ENCODE results near the gene IMMP2L.

The IMMP2L gene

GRCh38 chr7:111368381-111369065, 193.8 kb downstream of the IMMP2L start:
- TF ChIP-seq CTCF (IDR thresholded peaks at IDR 0.05; ENCODE audit: insufficient read depth, low read length, poor library complexity, severe bottlenecking) (no peak), EZH2phosphoT487 (conservative IDR thresholded peaks at IDR 0.05; ENCODE audit: low read length) (no peak)
- H3K36me3 ChIP-seq (ENCODE audit: low read length): no peaks in the 10 kb centered on the region
- H3K4me2 ChIP-seq (ENCODE audit: low read depth, low read length, poor library complexity, severe bottlenecking): no peak overlapping the region
- no peaks in the 10 kb centered on the region for H3K9me3 ChIP-seq (ENCODE audit: insufficient read depth, low read length)
- H3K79me2 ChIP-seq (ENCODE audit: insufficient read depth, low read length): no peaks in the 10 kb centered on the region
- H3K9ac ChIP-seq (ENCODE audit: low read length): no peak overlapping the region
- H3K4me3 ChIP-seq (ENCODE audit: insufficient read depth, low read length, poor library complexity, severe bottlenecking): no peak overlapping the region
- H3K9me2 ChIP-seq (replicated peaks; ENCODE audit: insufficient read depth, low read length): no peaks in the 10 kb centered on the region; the same call in 1 of the 2 replicates
- no peaks in the 10 kb centered on the region for H3K27me3 ChIP-seq (ENCODE audit: low read length)
- H3K27ac ChIP-seq (ENCODE audit: low read depth, low read length): no peak overlapping the region
- H3F3A ChIP-seq (ENCODE audit: insufficient read depth): no peaks in the 10 kb centered on the region
- no peaks in the 10 kb centered on the region for H4K20me1 ChIP-seq (ENCODE audit: low read depth, low read length)
- H2AFZ ChIP-seq (ENCODE audit: low read depth, low read length, severe bottlenecking): no peak overlapping the region

- H3F3A ChIP-seq (ENCODE audit: insufficient read depth): no peaks in the 10 kb centered on the region
- H3K9ac ChIP-seq (ENCODE audit: low read length): no peak overlapping the region
- no peak overlapping the region for H3K4me2 ChIP-seq (ENCODE audit: low read depth, low read length, poor library complexity, severe bottlenecking)
- TF ChIP-seq EZH2phosphoT487 (conservative IDR thresholded peaks at IDR 0.05; ENCODE audit: low read length) (no peak), CTCF (IDR thresholded peaks at IDR 0.05; ENCODE audit: insufficient read depth, low read length, poor library complexity, severe bottlenecking) (no peak)
- H3K4me3 ChIP-seq (ENCODE audit: insufficient read depth, low read length, poor library complexity, severe bottlenecking): no peak overlapping the region
- H3K9me2 ChIP-seq (replicated peaks; ENCODE audit: insufficient read depth, low read length): no peaks in the 10 kb centered on the region
- no peaks in the 10 kb centered on the region for H3K9me3 ChIP-seq (ENCODE audit: insufficient read depth, low read length)
- H3K36me3 ChIP-seq (ENCODE audit: low read length): no peaks in the 10 kb centered on the region
- no peak overlapping the region for H3K27ac ChIP-seq (ENCODE audit: low read depth, low read length)
- H4K20me1 ChIP-seq (ENCODE audit: low read depth, low read length): no peaks in the 10 kb centered on the region
- no peaks in the 10 kb centered on the region for H3K27me3 ChIP-seq (ENCODE audit: low read length)
- H2AFZ ChIP-seq (ENCODE audit: low read depth, low read length, severe bottlenecking): no peak overlapping the region
- H3K79me2 ChIP-seq (ENCODE audit: insufficient read depth, low read length): no peaks in the 10 kb centered on the region
These were observed 197.9 kb downstream of the IMMP2L start for GRCh38 chr7:111364413-111364812.

- H3K4me2 ChIP-seq (ENCODE audit: low read depth, low read length, poor library complexity, severe bottlenecking): no peak overlapping the region
- no peak overlapping the region for H3K27ac ChIP-seq (ENCODE audit: low read depth, low read length)
- no peaks in the 10 kb centered on the region for H3K27me3 ChIP-seq (ENCODE audit: low read length)
- H3K79me2 ChIP-seq (ENCODE audit: insufficient read depth, low read length): no peaks in the 10 kb centered on the region
- no peak overlapping the region for H3K4me3 ChIP-seq (ENCODE audit: insufficient read depth, low read length, poor library complexity, severe bottlenecking)
- no peaks in the 10 kb centered on the region for H3K9me3 ChIP-seq (ENCODE audit: insufficient read depth, low read length)
- TF ChIP-seq CTCF (IDR thresholded peaks at IDR 0.05; ENCODE audit: insufficient read depth, low read length, poor library complexity, severe bottlenecking) (no peak), EZH2phosphoT487 (conservative IDR thresholded peaks at IDR 0.05; ENCODE audit: low read length) (no peak)
- no peaks in the 10 kb centered on the region for H3F3A ChIP-seq (ENCODE audit: insufficient read depth)
- no peaks in the 10 kb centered on the region for H4K20me1 ChIP-seq (ENCODE audit: low read depth, low read length)
- no peak overlapping the region for H2AFZ ChIP-seq (ENCODE audit: low read depth, low read length, severe bottlenecking)
- no peak overlapping the region for H3K9ac ChIP-seq (ENCODE audit: low read length)
- H3K36me3 ChIP-seq (ENCODE audit: low read length): no peaks in the 10 kb centered on the region
- no peaks in the 10 kb centered on the region for H3K9me2 ChIP-seq (replicated peaks; ENCODE audit: insufficient read depth, low read length)
These were observed 199.2 kb downstream of the IMMP2L start for GRCh38 chr7:111363099-111363498.

Measured in SU-DHL-6 (cell line).